Activated CD4-positive, CD25-positive, alpha-beta regulatory T cell treated with anti-CD3 and anti-CD28 coated beads, Interleukin-2, amount 50 U/mL, for 16 hours (primary cell): ENCODE data around the gene ST6GALNAC5.

Experiments
- DNase-seq: peaks from one replicate; pipeline ENCODE4 v3.0.0-alpha.2; 2020; ENCODE audit warnings: low read depth, low spot score

Gene ST6GALNAC5

GRCh38 chr1:77012066-77012465 lies 144.8 kb downstream of the ST6GALNAC5 start:
- no peak for DNase-seq

- DNase-seq = no peak
These were observed 147.0 kb downstream of the ST6GALNAC5 start for GRCh38 chr1:77014073-77014788.

GRCh38 chr1:77015748-77016341 lies 148.6 kb downstream of the ST6GALNAC5 start:
- no peak for DNase-seq

- DNase-seq = no peak
These were observed 149.2 kb downstream of the ST6GALNAC5 start for GRCh38 chr1:77016386-77016985.

GRCh38 chr1:77018311-77018710 lies 151.0 kb downstream of the ST6GALNAC5 start:
- no peak for DNase-seq

- no peak for DNase-seq
These were observed 151.5 kb downstream of the ST6GALNAC5 start for GRCh38 chr1:77018761-77019160.

GRCh38 chr1:77021732-77022131 lies 154.5 kb downstream of the ST6GALNAC5 start:
- DNase-seq = no peak

- DNase-seq = no peak
These were observed 157.2 kb downstream of the ST6GALNAC5 start for GRCh38 chr1:77024500-77024899.

- no peak for DNase-seq
These were observed 158.3 kb downstream of the ST6GALNAC5 start for GRCh38 chr1:77025599-77025998.

- DNase-seq = no peak
These were observed 158.9 kb downstream of the ST6GALNAC5 start for GRCh38 chr1:77026135-77026534.

GRCh38 chr1:77026640-77027039 lies 159.4 kb downstream of the ST6GALNAC5 start:
- no peak for DNase-seq

GRCh38 chr1:77027847-77028246 lies 160.6 kb downstream of the ST6GALNAC5 start:
- no peak for DNase-seq

- DNase-seq = no peak
These were observed 163.3 kb downstream of the ST6GALNAC5 start for GRCh38 chr1:77030401-77031105.

GRCh38 chr1:77031106-77031662 lies 163.9 kb downstream of the ST6GALNAC5 start:
- no peak for DNase-seq

- DNase-seq = no peak
These were observed 169.3 kb downstream of the ST6GALNAC5 start for GRCh38 chr1:77036560-77036959.

- no peak for DNase-seq
These were observed 169.8 kb downstream of the ST6GALNAC5 start for GRCh38 chr1:77037038-77037437.

GRCh38 chr1:77038000-77038399 lies 170.7 kb downstream of the ST6GALNAC5 start:
- no peak for DNase-seq

- no peak for DNase-seq
These were observed 171.8 kb downstream of the ST6GALNAC5 start for GRCh38 chr1:77039111-77039510.

GRCh38 chr1:77039739-77040138 lies 172.5 kb downstream of the ST6GALNAC5 start:
- DNase-seq = no peak

- DNase-seq = no peak
These were observed 173.5 kb downstream of the ST6GALNAC5 start for GRCh38 chr1:77040826-77041225.

GRCh38 chr1:77044133-77044849 lies 177.0 kb downstream of the ST6GALNAC5 start:
- DNase-seq = no peak
